Osteocyte (in vitro differentiated cells): ENCODE measurements around the gene CLCN4. TPM values are rescaled to one million over a fixed set of nuclear protein-coding genes. Genes with fewer than 3 reads are reported as not detected.
A peak's percentile ranks its signal among the peaks of the same experiment; 100 is the strongest.

ENCODE experiments used
- DNase-seq: peaks from one replicate; pipeline ENCODE4 v3.0.0; 2021; ENCODE audit warnings: mixed read lengths; ENCODE audit not compliant: unreplicated experiment; ENCODE audit errors: extremely low spot score
- H3K27ac Mint-ChIP-seq: one replicate; pipeline ENCODE4 v1.8.0; 2021; ENCODE audit warnings: mild to moderate bottlenecking, mixed read lengths; ENCODE audit not compliant: unreplicated experiment
- H3K27me3 Mint-ChIP-seq: one replicate; pipeline ENCODE4 v1.8.0; 2021; ENCODE audit warnings: mixed read lengths; ENCODE audit not compliant: unreplicated experiment
- H3K36me3 Mint-ChIP-seq: one replicate; pipeline ENCODE4 v1.8.0; 2021; ENCODE audit warnings: mixed read lengths; ENCODE audit not compliant: unreplicated experiment
- H3K4me1 Mint-ChIP-seq: one replicate; pipeline ENCODE4 v1.8.0; 2021; ENCODE audit warnings: mixed read lengths; ENCODE audit not compliant: unreplicated experiment
- H3K4me3 Mint-ChIP-seq: one replicate; pipeline ENCODE4 v1.8.0; 2021; ENCODE audit warnings: mild to moderate bottlenecking, moderate library complexity, mixed read lengths; ENCODE audit not compliant: unreplicated experiment
- H3K9me3 Mint-ChIP-seq: one replicate; pipeline ENCODE4 v1.8.0; 2021; ENCODE audit warnings: mixed read lengths; ENCODE audit not compliant: unreplicated experiment
- total RNA-seq: library from RNA; stranded (reverse); gene quantifications from 2 replicates; pipeline ENCODE4 v1.2.1, GENCODE V29; 2021
- TF ChIP-seq, protein P1 (sequence below): fragments of 200-600 bp; sonication (generic); IDR thresholded peaks from 2 replicates; pipeline ENCODE4 v1.5.0; 2021; ENCODE audit warnings: antibody characterized with exemption, mild to moderate bottlenecking, moderate library complexity

Gene CLCN4
- total RNA-seq, 1 donor from 2014 or later: 2.3 TPM

DNA sequence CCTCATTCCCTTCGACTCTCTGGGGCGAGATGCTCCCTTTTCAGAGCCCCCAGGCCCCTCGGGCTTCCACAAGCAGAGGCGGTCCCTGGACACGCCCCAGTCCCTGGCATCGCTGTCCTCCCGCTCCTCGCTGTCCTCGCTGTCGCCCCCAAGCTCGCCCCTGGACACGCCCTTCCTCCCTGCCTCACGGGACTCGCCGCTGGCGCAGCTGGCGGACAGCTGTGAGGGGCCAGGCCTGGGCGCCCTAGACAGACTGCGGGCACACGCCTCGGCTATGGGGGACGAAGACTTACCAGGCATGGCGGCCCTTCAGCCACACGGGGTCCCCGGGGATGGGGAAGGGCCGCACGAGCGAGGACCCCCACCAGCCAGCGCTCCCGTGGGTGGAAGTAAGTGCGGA lies 39.5 kb upstream of the CLCN4 start:
- H3K27me3 Mint-ChIP-seq: no peaks in the 10 kb centered on the region
- peaks cover 31% of the 10 kb centered on the region for H3K36me3 Mint-ChIP-seq
- TF ChIP-seq, protein P1, sequence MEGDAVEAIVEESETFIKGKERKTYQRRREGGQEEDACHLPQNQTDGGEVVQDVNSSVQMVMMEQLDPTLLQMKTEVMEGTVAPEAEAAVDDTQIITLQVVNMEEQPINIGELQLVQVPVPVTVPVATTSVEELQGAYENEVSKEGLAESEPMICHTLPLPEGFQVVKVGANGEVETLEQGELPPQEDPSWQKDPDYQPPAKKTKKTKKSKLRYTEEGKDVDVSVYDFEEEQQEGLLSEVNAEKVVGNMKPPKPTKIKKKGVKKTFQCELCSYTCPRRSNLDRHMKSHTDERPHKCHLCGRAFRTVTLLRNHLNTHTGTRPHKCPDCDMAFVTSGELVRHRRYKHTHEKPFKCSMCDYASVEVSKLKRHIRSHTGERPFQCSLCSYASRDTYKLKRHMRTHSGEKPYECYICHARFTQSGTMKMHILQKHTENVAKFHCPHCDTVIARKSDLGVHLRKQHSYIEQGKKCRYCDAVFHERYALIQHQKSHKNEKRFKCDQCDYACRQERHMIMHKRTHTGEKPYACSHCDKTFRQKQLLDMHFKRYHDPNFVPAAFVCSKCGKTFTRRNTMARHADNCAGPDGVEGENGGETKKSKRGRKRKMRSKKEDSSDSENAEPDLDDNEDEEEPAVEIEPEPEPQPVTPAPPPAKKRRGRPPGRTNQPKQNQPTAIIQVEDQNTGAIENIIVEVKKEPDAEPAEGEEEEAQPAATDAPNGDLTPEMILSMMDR: no peak
- DNase-seq: no peak
- peaks cover 10% of the 10 kb centered on the region for H3K9me3 Mint-ChIP-seq
- peaks cover 4% of the 10 kb centered on the region for H3K4me1 Mint-ChIP-seq
- H3K4me3 Mint-ChIP-seq: no peak overlapping the region
- no peak overlapping the region for H3K27ac Mint-ChIP-seq

DNA sequence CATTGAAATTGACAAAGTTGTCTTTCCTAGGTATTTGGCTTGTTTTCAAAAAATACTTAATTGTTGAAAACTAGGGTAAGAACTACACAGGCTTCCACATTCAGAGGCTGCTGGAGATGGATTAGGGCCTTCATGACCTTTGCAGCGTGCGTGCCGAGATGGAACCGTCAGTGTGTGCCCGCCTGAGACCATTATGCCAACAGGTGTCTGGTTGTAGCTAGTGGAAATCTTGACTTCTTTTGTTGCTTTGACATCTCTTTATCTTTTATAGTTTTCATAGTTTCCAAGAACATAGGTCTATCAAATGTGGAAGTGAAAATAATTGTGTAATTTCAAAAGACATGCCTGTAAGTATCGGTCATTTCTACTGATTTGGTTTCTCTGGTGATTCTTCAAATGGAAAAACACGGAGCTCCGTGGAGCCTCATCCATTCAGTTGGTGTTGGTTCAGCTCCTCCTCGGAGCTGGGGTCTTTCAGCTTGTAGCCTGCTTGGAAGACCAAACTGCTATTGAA lies 38.9 kb upstream of the CLCN4 start:
- Mint-ChIP-seq H3K36me3 (peaks cover 34% of the 10 kb centered on the region), H3K4me1 (no peaks in the 10 kb centered on the region), H3K4me3 (no peak overlapping the region), H3K27me3 (no peaks in the 10 kb centered on the region), H3K27ac (no peak overlapping the region), H3K9me3 (peaks cover 11% of the 10 kb centered on the region)
- TF ChIP-seq, protein P1: no peak
- no peak for DNase-seq

DNA sequence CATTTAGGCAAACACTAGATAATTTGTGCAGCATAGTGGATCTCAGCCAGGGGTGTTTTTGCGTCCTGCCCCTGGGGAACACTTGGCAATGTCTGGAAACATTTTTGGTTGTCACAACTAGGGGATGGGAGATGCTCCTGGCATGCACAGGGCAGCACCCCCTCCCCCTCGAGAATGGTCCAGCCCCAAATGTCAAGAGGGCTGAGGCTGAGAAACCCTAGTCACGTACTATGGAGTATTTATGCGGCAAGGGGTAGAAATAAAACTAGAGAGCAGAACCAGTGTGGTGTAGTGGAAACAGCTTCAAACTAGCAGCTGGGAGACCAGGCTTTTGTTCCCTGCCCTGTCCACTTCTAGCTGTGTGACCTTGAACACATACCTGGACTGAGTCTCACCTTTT lies 38.2 kb upstream of the CLCN4 start:
- no peaks in the 10 kb centered on the region for H3K27me3 Mint-ChIP-seq
- H3K27ac Mint-ChIP-seq: no peak overlapping the region
- H3K4me3 Mint-ChIP-seq: no peak overlapping the region
- H3K9me3 Mint-ChIP-seq: peaks cover 11% of the 10 kb centered on the region
- TF ChIP-seq, protein P1: no peak
- no peaks in the 10 kb centered on the region for H3K4me1 Mint-ChIP-seq
- no peak for DNase-seq
- peaks cover 34% of the 10 kb centered on the region for H3K36me3 Mint-ChIP-seq

DNA sequence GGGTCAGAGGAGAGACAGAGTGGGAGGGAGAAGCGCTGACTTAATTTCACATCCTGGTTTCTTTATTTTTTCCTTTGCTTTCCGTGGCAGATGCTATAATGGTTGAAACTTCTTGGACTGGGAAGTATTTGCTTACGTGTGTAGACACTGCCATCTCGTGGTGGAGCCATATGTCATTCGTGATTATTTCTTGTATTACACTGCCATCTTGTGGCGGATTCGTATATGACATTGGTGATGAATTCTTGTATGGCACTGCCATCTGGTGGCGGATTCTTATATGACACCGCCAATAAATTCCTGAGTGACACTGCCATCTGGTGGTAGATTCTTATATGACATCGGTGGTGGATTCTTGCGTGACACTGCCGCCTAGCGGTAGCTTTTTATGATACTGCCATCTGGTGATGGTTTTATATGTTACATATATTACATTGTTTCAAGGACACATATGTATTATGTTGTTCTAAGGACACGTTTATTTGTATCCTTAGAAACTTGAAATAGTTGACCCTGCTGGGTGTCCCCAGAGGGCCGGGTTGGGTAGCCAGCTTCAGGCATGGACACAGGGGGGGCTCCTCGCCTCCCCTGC lies 37.3 kb upstream of the CLCN4 start:
- TF ChIP-seq, protein P1: peak; percentile 100
- Mint-ChIP-seq H3K4me3 (no peak overlapping the region), H3K36me3 (peaks cover 34% of the 10 kb centered on the region), H3K4me1 (no peaks in the 10 kb centered on the region), H3K27me3 (no peaks in the 10 kb centered on the region), H3K9me3 (peaks cover 11% of the 10 kb centered on the region), H3K27ac (peak overlapping the region; percentile 35)
- no peak for DNase-seq

DNA sequence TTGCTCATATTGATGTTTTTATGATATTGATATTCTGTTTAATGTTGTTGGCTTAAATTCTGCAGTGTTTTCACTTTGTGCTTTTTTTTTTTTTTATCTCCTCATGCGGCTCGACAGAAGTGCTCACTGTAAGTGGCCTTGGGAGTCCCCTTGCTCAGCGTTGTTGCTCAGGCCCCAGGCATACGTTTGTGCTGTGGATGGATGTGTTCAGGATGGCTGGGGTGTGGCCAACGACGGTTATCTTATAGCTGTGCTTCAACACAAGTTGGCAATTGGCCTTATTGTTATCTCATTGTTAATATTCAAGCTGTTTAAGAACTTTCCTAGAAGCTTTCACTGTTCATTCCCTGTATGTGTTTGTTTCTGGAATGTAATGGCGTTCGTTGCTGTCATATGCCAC lies 36.4 kb upstream of the CLCN4 start:
- H3K27me3 Mint-ChIP-seq: no peaks in the 10 kb centered on the region
- peaks cover 11% of the 10 kb centered on the region for H3K9me3 Mint-ChIP-seq
- no peak for DNase-seq
- no peak overlapping the region for H3K27ac Mint-ChIP-seq
- TF ChIP-seq, protein P1: no peak
- no peak overlapping the region for H3K4me3 Mint-ChIP-seq
- H3K4me1 Mint-ChIP-seq: no peaks in the 10 kb centered on the region
- peaks cover 40% of the 10 kb centered on the region for H3K36me3 Mint-ChIP-seq
